NCI-H345 (cell line): ENCODE data around the gene MASTL.
"Not testable (repeated sequence)": the region's sequence is repeated elsewhere in the genome, so short reads cannot be mapped to it uniquely, and the experiment has no call there.

Experiments used
- DNase-seq: peaks from one replicate; lab custom pipeline; 2025; lab: John Stamatoyannopoulos, UW

The MASTL gene

GRCh38 chr10:27155066-27155754 is at the start of gene MASTL:
MASTL (plus strand) TSS chr10:27155352; CDS start chr10:27155427, 75 bp downstream.
- DNase-seq = peak; percentile 82

- no peak for DNase-seq
These were observed 47.0 kb upstream of the MASTL start for GRCh38 chr10:27108165-27108564.

GRCh38 chr10:27134371-27134770 is 20.8 kb upstream of the MASTL start:
- no peak for DNase-seq

DNA sequence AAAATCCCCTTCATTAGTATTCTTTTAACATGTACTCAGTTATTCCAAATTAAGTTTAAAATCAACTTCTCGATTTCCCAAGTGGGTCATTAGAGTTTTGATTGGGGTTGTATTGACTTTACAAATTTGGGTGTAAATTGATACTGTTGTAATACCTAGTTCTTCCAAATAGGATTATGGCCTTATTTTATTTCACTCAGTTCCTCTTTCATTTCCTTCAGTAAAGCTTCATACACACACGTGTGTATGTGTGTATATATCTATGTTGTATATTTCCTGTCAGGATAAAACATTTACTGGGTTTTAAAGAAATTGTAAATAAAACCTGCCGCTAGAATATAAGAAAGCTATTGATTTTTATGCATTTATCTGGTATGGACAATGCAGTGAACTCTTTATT is 16.9 kb upstream of the MASTL start:
- no peak for DNase-seq

GRCh38 chr10:27143686-27144085 is 11.5 kb upstream of the MASTL start:
- no peak for DNase-seq

DNA sequence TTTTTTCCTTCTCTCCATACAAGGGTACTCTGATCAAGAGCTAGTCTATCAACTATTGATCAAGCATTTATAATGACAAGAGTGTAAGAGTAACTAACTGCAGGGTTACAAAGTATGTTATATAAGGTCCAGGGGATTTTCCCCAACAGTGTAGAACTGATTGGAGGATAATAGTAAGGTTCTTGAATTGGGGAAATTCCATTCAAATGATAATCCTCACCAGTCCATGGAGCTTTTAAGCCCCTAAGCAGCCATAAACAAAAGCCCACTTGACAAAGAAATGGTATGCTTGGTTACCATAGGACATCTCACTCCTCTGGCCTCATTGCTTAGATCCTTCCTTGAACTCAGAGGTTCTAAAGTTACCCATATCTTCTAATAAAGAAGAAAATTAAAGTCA is 9.2 kb upstream of the MASTL start:
- DNase-seq = no peak

GRCh38 chr10:27147701-27148100 is 7.5 kb upstream of the MASTL start:
- DNase-seq = no peak

DNA sequence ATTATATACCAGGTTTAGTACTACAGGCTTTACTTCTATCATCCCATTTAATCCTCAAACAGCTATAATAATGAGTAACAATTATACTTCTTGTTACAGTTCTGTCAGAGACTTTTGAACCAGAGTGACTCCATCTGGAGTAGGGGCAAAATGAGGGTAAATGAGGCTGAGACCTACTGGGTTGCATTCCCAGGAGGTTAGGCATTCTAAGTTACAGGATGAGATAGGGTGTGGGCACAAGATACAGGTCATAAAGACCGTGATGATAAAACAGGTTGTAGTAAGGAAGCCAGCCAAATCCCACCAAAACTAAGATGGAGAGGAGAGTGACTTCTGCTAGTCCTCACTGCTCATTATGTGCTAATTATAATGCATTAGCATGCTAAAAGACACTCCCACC is 4.9 kb upstream of the MASTL start:
- DNase-seq = no peak

GRCh38 chr10:27152687-27153086 is 2.5 kb upstream of the MASTL start:
- DNase-seq = no peak

DNA sequence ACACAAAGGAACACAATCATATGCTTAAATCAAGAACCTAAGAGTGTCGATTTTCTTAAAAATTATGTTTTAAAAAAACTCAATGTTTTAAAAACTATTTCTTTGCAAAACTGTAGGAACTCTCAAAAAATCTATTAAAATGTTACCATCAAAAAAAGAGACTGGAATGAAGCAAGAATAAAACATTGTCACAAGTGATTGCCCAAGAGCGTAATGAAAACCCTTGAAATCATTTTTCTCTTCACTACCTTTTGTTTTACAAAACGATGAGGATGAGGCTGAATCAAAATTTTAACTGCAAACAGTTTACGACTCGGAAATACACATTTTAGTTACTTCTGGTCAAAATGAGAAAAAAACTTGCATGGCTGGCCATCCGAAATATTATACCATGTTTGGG is 1.8 kb upstream of the MASTL start:
- DNase-seq = no peak

DNA sequence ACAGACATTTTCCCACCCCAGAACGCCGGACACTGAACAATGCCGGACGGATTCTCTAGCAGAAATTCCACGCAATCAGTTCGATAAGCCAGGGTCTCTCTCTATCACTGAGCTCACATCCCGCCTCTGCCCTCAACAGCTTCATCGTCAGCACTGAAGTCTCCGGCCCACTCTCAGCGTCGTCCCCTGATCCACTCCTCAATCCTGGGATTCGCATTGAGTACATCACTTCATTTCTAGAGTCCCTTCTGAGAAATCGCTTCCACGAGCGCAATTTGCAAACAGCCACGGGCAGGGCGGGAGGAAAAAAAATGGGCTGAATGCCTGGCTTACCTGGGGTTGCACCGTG is 1.3 kb upstream of the MASTL start:
- no peak for DNase-seq

DNA sequence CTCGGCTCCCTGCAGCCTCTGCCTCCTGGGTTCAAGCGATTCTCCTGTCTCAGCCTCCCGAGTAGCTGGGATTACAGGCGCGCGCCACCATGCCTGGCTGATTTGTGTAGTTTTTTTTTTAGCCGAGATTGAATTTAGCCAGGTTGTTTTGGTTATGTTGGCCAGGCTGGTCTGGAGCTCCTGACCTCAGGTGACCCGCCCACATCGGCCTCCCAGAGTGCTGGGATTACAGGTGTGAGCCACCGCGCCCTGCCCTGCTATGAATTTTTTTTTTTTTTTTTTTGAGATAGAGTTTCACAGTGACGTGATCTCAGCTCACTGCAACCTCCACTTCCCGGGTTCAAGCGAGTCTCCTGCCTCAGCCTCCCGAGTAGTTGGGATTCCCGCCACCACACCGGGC is 1.4 kb downstream of the MASTL start:
- not testable (repeated sequence) for DNase-seq

GRCh38 chr10:27157150-27157549 is 2.0 kb downstream of the MASTL start:
- DNase-seq = no peak

GRCh38 chr10:27158421-27158820 is 3.3 kb downstream of the MASTL start:
- DNase-seq = no peak

DNA sequence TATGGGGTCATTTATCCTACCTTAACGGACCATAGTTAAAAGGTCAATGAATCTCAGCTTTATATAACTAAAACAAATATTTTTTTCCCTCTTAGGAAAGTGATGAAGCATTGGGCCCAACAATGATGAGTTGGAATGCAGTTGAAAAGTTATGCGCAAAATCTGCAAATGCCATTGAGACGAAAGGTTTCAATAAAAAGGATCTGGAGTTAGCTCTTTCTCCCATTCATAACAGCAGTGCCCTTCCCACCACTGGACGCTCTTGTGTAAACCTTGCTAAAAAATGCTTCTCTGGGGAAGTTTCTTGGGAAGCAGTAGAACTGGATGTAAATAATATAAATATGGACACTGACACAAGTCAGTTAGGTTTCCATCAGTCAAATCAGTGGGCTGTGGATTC is 14.7 kb downstream of the MASTL start:
- no peak for DNase-seq

DNA sequence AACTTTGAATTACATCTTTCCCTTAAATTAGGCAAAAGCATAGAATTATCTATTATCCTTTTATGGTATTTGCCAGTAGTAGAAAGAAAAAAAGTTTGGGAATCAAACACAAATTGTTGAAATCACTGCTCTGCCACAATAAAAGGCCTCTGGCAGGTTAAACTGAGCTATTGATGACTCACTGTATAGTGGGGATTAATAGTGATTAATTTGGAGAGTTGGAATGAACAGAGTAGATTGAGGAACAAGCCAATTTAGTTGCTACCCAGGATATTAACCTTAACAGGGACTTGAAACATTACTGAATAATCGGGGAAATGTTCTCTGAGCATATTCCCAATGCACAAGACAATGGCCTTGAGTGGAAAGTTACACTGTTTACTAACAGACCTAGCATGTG is 33.1 kb downstream of the MASTL start:
- no peak for DNase-seq

DNA sequence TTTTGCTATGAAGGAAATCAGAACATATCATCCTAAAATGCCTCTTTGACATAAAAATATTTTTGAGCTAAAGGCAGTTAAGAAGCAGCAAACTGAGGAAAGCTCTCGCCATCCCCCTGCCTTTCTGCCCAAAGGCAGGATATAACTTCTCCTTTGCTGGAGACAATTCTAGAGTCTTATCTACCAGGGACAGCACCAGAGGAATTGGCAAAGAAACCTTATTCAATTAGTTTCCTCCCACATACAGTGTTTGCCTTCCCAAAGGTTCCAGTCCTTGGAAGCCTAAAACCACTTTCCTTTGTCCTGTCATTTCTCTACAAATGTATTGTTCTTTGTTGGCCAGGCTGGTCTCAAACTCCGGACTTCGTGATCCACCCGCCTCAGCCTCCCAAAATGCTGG is 33.7 kb downstream of the MASTL start:
- no peak for DNase-seq

- DNase-seq = no peak
These were observed 35.4 kb downstream of the MASTL start for GRCh38 chr10:27190508-27190907.

DNA sequence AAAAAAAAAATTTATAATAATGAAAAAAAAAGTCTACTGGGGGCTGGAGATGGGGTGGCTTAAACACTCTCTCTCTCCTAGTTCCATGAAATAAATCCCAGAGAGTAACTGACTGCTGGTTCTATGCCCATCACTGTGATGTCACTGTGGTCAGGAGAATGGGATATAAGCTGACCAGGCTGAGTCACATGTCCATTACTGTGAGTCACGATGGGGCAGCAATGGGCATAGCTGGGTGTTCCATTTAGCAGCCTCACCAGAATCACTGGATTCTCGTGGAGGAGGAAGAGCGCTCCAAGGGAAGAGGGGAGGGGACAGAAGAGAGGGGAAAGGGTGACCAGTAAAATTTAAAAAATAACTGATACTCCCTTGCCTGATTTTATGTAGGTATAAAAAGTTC is 37.1 kb downstream of the MASTL start:
- no peak for DNase-seq

- DNase-seq = no peak
These were observed 42.9 kb downstream of the MASTL start for GRCh38 chr10:27197980-27198620.

GRCh38 chr10:27203806-27204205 is 48.7 kb downstream of the MASTL start:
- no peak for DNase-seq

- no peak for DNase-seq
These were observed 52.2 kb downstream of the MASTL start for GRCh38 chr10:27207350-27207749.

DNA sequence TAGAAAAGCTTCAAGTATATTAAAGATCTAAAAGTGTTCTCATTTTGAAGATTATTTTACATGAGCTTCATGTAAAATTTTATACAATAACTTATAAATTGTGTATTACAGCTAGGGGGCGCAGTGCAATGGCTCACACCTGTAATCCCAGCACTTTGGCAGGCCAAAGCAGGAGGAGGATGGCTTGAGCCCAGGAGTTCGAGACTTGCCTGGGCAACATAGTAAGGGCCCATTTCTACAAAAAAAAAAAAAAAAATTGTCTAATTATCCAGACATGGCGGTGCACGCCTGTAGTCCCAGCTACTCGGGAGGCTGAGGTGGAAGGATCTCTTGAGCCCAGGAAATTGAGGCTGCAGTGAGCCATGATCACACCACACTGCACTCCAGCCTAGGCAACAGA is 68.8 kb downstream of the MASTL start:
- DNase-seq = peak; percentile 12

GRCh38 chr10:27225011-27225590 is 69.9 kb downstream of the MASTL start:
- no peak for DNase-seq
